ENCODE measurements around the gene ZNF789. TPM values are rescaled to one million over a fixed set of nuclear protein-coding genes. Genes with fewer than 3 reads are reported as not detected.

The ZNF789 gene
- total RNA-seq, 1 donor from 2014 or later, result 7.3 TPM

- Mint-ChIP-seq H3K9me3 (ENCODE audit: low read depth) (no peaks in the 10 kb centered on the region), H3K36me3 (ENCODE audit: low read depth) (peaks cover 2% of the 10 kb centered on the region), H3K27ac (ENCODE audit: unreplicated experiment) (no peak overlapping the region), H3K4me3 (ENCODE audit: unreplicated experiment) (no peak overlapping the region), H3K4me1 (ENCODE audit: low read depth) (peaks cover 37% of the 10 kb centered on the region), H3K27me3 (ENCODE audit: low read depth) (no peaks in the 10 kb centered on the region)
- no peak for DNase-seq (ENCODE audit: low spot score)
- no peak for TF ChIP-seq CTCF (IDR thresholded peaks at IDR 0.05)
Measured at GRCh38 chr7:99469381-99470065, 3.2 kb upstream of the ZNF789 start.

- Mint-ChIP-seq H3K36me3 (ENCODE audit: low read depth) (no peaks in the 10 kb centered on the region), H3K27me3 (ENCODE audit: low read depth) (no peaks in the 10 kb centered on the region), H3K27ac (ENCODE audit: unreplicated experiment) (peak overlapping the region; percentile 96), H3K4me1 (ENCODE audit: low read depth) (peaks cover 38% of the 10 kb centered on the region), H3K4me3 (ENCODE audit: unreplicated experiment) (peak overlapping the region; percentile 97), H3K9me3 (ENCODE audit: low read depth) (no peaks in the 10 kb centered on the region)
- DNase-seq (ENCODE audit: low spot score), result no peak
- TF ChIP-seq CTCF (IDR thresholded peaks at IDR 0.05), result no peak
Measured at GRCh38 chr7:99473315-99473596, 566 bp downstream of the ZNF789 start.

- Mint-ChIP-seq H3K4me3 (ENCODE audit: unreplicated experiment) (no peak overlapping the region), H3K27ac (ENCODE audit: unreplicated experiment) (peak overlapping the region; percentile 42), H3K4me1 (ENCODE audit: low read depth) (peaks cover 43% of the 10 kb centered on the region), H3K36me3 (ENCODE audit: low read depth) (peaks cover 2% of the 10 kb centered on the region), H3K27me3 (ENCODE audit: low read depth) (no peaks in the 10 kb centered on the region), H3K9me3 (ENCODE audit: low read depth) (no peaks in the 10 kb centered on the region)
- no peak for TF ChIP-seq CTCF (IDR thresholded peaks at IDR 0.05)
- DNase-seq (ENCODE audit: low spot score), result no peak
Measured at GRCh38 chr7:99476107-99476506, 3.4 kb downstream of the ZNF789 start.

GRCh38 chr7:99478464-99479440 is 6.1 kb downstream of the ZNF789 start:
- H3K36me3 Mint-ChIP-seq (ENCODE audit: low read depth), result peaks cover 7% of the 10 kb centered on the region
- TF ChIP-seq CTCF (IDR thresholded peaks at IDR 0.05), result no peak
- no peaks in the 10 kb centered on the region for H3K27me3 Mint-ChIP-seq (ENCODE audit: low read depth)
- no peak overlapping the region for H3K4me3 Mint-ChIP-seq (ENCODE audit: unreplicated experiment)
- no peak for DNase-seq (ENCODE audit: low spot score)
- H3K9me3 Mint-ChIP-seq (ENCODE audit: low read depth), result no peaks in the 10 kb centered on the region
- peaks cover 30% of the 10 kb centered on the region for H3K4me1 Mint-ChIP-seq (ENCODE audit: low read depth)
- H3K27ac Mint-ChIP-seq (ENCODE audit: unreplicated experiment), result peak overlapping the region; percentile 32

GRCh38 chr7:99485094-99485493 is 12.4 kb downstream of the ZNF789 start:
- H3K4me1 Mint-ChIP-seq (ENCODE audit: low read depth), result no peaks in the 10 kb centered on the region
- no peak overlapping the region for H3K27ac Mint-ChIP-seq (ENCODE audit: unreplicated experiment)
- peaks cover 14% of the 10 kb centered on the region for H3K36me3 Mint-ChIP-seq (ENCODE audit: low read depth)
- no peaks in the 10 kb centered on the region for H3K27me3 Mint-ChIP-seq (ENCODE audit: low read depth)
- no peak overlapping the region for H3K4me3 Mint-ChIP-seq (ENCODE audit: unreplicated experiment)
- H3K9me3 Mint-ChIP-seq (ENCODE audit: low read depth), result no peaks in the 10 kb centered on the region
- no peak for DNase-seq (ENCODE audit: low spot score)
- no peak for TF ChIP-seq CTCF (IDR thresholded peaks at IDR 0.05)

Data from chondrocyte (in vitro differentiated cells).